ENCODE data around the gene PCED1B.

Gene PCED1B

GRCh38 chr12:47077206-47078085 is 2.0 kb upstream of the PCED1B start:
- no peaks in the 10 kb centered on the region for H3K27me3 Mint-ChIP-seq
- no peaks in the 10 kb centered on the region for H3K9me3 Mint-ChIP-seq (ENCODE audit: low read depth)
- H3K4me3 Mint-ChIP-seq = peak overlapping the region; percentile 98
- peak overlapping the region; percentile 61 for H3K27ac Mint-ChIP-seq
- peaks cover 60% of the 10 kb centered on the region for H3K4me1 Mint-ChIP-seq (ENCODE audit: low read depth)
- H3K36me3 Mint-ChIP-seq = peaks cover 14% of the 10 kb centered on the region

GRCh38 chr12:47078086-47078395 is 1.4 kb upstream of the PCED1B start:
- Mint-ChIP-seq H3K27me3 (no peaks in the 10 kb centered on the region), H3K36me3 (peaks cover 14% of the 10 kb centered on the region), H3K4me3 (peak overlapping the region; percentile 98), H3K27ac (peak overlapping the region; percentile 61), H3K4me1 (ENCODE audit: low read depth) (peaks cover 66% of the 10 kb centered on the region), H3K9me3 (ENCODE audit: low read depth) (no peaks in the 10 kb centered on the region)

- Mint-ChIP-seq H3K9me3 (ENCODE audit: low read depth) (no peaks in the 10 kb centered on the region), H3K27me3 (no peaks in the 10 kb centered on the region), H3K27ac (peak overlapping the region; percentile 95), H3K4me3 (peak overlapping the region; percentile 98), H3K36me3 (peaks cover 16% of the 10 kb centered on the region), H3K4me1 (ENCODE audit: low read depth) (peaks cover 71% of the 10 kb centered on the region)
Observed at GRCh38 chr12:47078733-47079467, 521 bp upstream of the PCED1B start.

GRCh38 chr12:47079981-47080724 is 732 bp downstream of the PCED1B start:
- H3K4me1 Mint-ChIP-seq (ENCODE audit: low read depth) = peaks cover 83% of the 10 kb centered on the region
- H3K27ac Mint-ChIP-seq = peak overlapping the region; percentile 99
- peaks cover 16% of the 10 kb centered on the region for H3K36me3 Mint-ChIP-seq
- H3K9me3 Mint-ChIP-seq (ENCODE audit: low read depth) = no peaks in the 10 kb centered on the region
- H3K4me3 Mint-ChIP-seq = peak overlapping the region; percentile 96
- no peaks in the 10 kb centered on the region for H3K27me3 Mint-ChIP-seq

GRCh38 chr12:47080725-47081502 is 1.5 kb downstream of the PCED1B start:
- Mint-ChIP-seq H3K4me1 (ENCODE audit: low read depth) (peaks cover 85% of the 10 kb centered on the region), H3K27ac (peak overlapping the region; percentile 99)

GRCh38 chr12:47082283-47082682 is 2.9 kb downstream of the PCED1B start:
- no peaks in the 10 kb centered on the region for H3K27me3 Mint-ChIP-seq
- H3K9me3 Mint-ChIP-seq (ENCODE audit: low read depth) = no peaks in the 10 kb centered on the region
- H3K27ac Mint-ChIP-seq = peak overlapping the region; percentile 99

More at GRCh38 chr12:47080725-47081502, 1.5 kb downstream of the PCED1B start:
- H3K36me3 Mint-ChIP-seq = peaks cover 14% of the 10 kb centered on the region
- peak overlapping the region; percentile 96 for H3K4me3 Mint-ChIP-seq
- H3K9me3 Mint-ChIP-seq (ENCODE audit: low read depth) = no peaks in the 10 kb centered on the region
- H3K27me3 Mint-ChIP-seq = no peaks in the 10 kb centered on the region

GRCh38 chr12:47082796-47083621 is 3.6 kb downstream of the PCED1B start:
- Mint-ChIP-seq H3K36me3 (peaks cover 2% of the 10 kb centered on the region), H3K4me3 (peak overlapping the region; percentile 50), H3K9me3 (ENCODE audit: low read depth) (no peaks in the 10 kb centered on the region), H3K4me1 (ENCODE audit: low read depth) (peaks cover 81% of the 10 kb centered on the region), H3K27me3 (no peaks in the 10 kb centered on the region), H3K27ac (peak overlapping the region; percentile 99)

More at GRCh38 chr12:47082283-47082682, 2.9 kb downstream of the PCED1B start:
- peaks cover 82% of the 10 kb centered on the region for H3K4me1 Mint-ChIP-seq (ENCODE audit: low read depth)
- H3K36me3 Mint-ChIP-seq = peaks cover 8% of the 10 kb centered on the region
- peak overlapping the region; percentile 50 for H3K4me3 Mint-ChIP-seq

GRCh38 chr12:47084172-47084571 is 4.8 kb downstream of the PCED1B start:
- H3K27ac Mint-ChIP-seq = peak overlapping the region; percentile 99
- H3K4me3 Mint-ChIP-seq = peak overlapping the region; percentile 30
- H3K36me3 Mint-ChIP-seq = peaks cover 2% of the 10 kb centered on the region
- peaks cover 73% of the 10 kb centered on the region for H3K4me1 Mint-ChIP-seq (ENCODE audit: low read depth)
- no peaks in the 10 kb centered on the region for H3K27me3 Mint-ChIP-seq
- H3K9me3 Mint-ChIP-seq (ENCODE audit: low read depth) = no peaks in the 10 kb centered on the region

- H3K9me3 Mint-ChIP-seq (ENCODE audit: low read depth) = peaks cover 9% of the 10 kb centered on the region
- H3K27ac Mint-ChIP-seq = peak overlapping the region; percentile 99
- H3K4me3 Mint-ChIP-seq = peak overlapping the region; percentile 59
- H3K36me3 Mint-ChIP-seq = peaks cover 9% of the 10 kb centered on the region
- H3K4me1 Mint-ChIP-seq (ENCODE audit: low read depth) = peaks cover 69% of the 10 kb centered on the region
- H3K27me3 Mint-ChIP-seq = no peaks in the 10 kb centered on the region
Observed at GRCh38 chr12:47085815-47086252, 6.4 kb downstream of the PCED1B start.

- no peak overlapping the region for H3K4me3 Mint-ChIP-seq
- H3K27ac Mint-ChIP-seq = peak overlapping the region; percentile 99
- no peaks in the 10 kb centered on the region for H3K27me3 Mint-ChIP-seq
- peaks cover 58% of the 10 kb centered on the region for H3K4me1 Mint-ChIP-seq (ENCODE audit: low read depth)
- H3K36me3 Mint-ChIP-seq = peaks cover 9% of the 10 kb centered on the region
- peaks cover 13% of the 10 kb centered on the region for H3K9me3 Mint-ChIP-seq (ENCODE audit: low read depth)
Observed at GRCh38 chr12:47087088-47087688, 7.8 kb downstream of the PCED1B start.

- Mint-ChIP-seq H3K4me1 (ENCODE audit: low read depth) (peaks cover 55% of the 10 kb centered on the region), H3K4me3 (no peak overlapping the region), H3K27me3 (no peaks in the 10 kb centered on the region), H3K27ac (peak overlapping the region; percentile 67), H3K9me3 (ENCODE audit: low read depth) (peaks cover 13% of the 10 kb centered on the region), H3K36me3 (peaks cover 12% of the 10 kb centered on the region)
Observed at GRCh38 chr12:47088021-47088944, 8.9 kb downstream of the PCED1B start.

- H3K36me3 Mint-ChIP-seq = peaks cover 13% of the 10 kb centered on the region
- H3K4me1 Mint-ChIP-seq (ENCODE audit: low read depth) = peaks cover 53% of the 10 kb centered on the region
- peaks cover 18% of the 10 kb centered on the region for H3K9me3 Mint-ChIP-seq (ENCODE audit: low read depth)
- H3K27me3 Mint-ChIP-seq = no peaks in the 10 kb centered on the region
- no peak overlapping the region for H3K27ac Mint-ChIP-seq
- no peak overlapping the region for H3K4me3 Mint-ChIP-seq
Observed at GRCh38 chr12:47091009-47091408, 11.6 kb downstream of the PCED1B start.

Data from activated naive CD8-positive, alpha-beta T cell (primary cell).